Fibroblast of lung (primary cell): Measurements from ENCODE around the gene INSC. TPM values are rescaled to one million over a fixed set of nuclear protein-coding genes. Genes with fewer than 3 reads are reported as not detected.

Experiments
- DNase-seq, 2 donors: peaks; one replicate each; pipeline versions ENCODE4 v3.0.0 to v3.0.0-alpha.2; 2010; ENCODE audit warnings: low read depth in 2 of 2
- H2AFZ ChIP-seq: 2 replicates; pipeline ENCODE4 v1.5.1; 2012; ENCODE audit warnings: low read length, control low read depth, inconsistent platforms
- H3K27ac ChIP-seq: 2 replicates; pipeline ENCODE4 v1.5.1; 2011; ENCODE audit warnings: low read length, control low read depth; ENCODE audit not compliant: insufficient read depth
- H3K27me3 ChIP-seq: 2 replicates; pipeline ENCODE4 v1.5.1; 2011; ENCODE audit warnings: mild to moderate bottlenecking, low read length; ENCODE audit not compliant: control insufficient read depth, insufficient read depth
- H3K36me3 ChIP-seq: 2 replicates; pipeline ENCODE4 v1.5.1; 2011; ENCODE audit warnings: low read length; ENCODE audit not compliant: control insufficient read depth, insufficient read depth
- H3K4me1 ChIP-seq: 2 replicates; pipeline ENCODE4 v1.5.1; 2011; ENCODE audit warnings: low read length; ENCODE audit not compliant: control insufficient read depth, insufficient read depth; ENCODE audit errors: extremely low read depth
- H3K4me2 ChIP-seq: 2 replicates; pipeline ENCODE4 v1.5.1; 2011; ENCODE audit warnings: low read length, control low read depth; ENCODE audit not compliant: insufficient read depth; ENCODE audit errors: extremely low read depth
- H3K4me3 ChIP-seq, 4 experiments: fragments of 200-600 bp in 1 of 4; sonication (generic) in 1 of 4; replicated peaks in 1 of 4; 2 replicates each; pipeline ENCODE4 v1.5.1; 2011 to 2016; ENCODE audit warnings: low read length in 4 of 4, low read depth in 3 of 4, mild to moderate bottlenecking in 3 of 4, control low read depth in 2 of 4, inconsistent platforms in 1 of 4, mixed read lengths in 1 of 4; ENCODE audit not compliant: insufficient read depth in 1 of 4; ENCODE audit errors: control extremely low read depth in 1 of 4
- H3K79me2 ChIP-seq: 2 replicates; pipeline ENCODE4 v1.5.1; 2012; ENCODE audit warnings: mild to moderate bottlenecking, low read length, inconsistent platforms; ENCODE audit not compliant: control insufficient read depth, insufficient read depth
- H3K9ac ChIP-seq: 2 replicates; pipeline ENCODE4 v1.5.1; 2011; ENCODE audit warnings: mild to moderate bottlenecking, low read length, control low read depth; ENCODE audit not compliant: insufficient read depth
- H3K9me3 ChIP-seq: 2 replicates; pipeline ENCODE4 v1.5.1; 2012; ENCODE audit warnings: low read depth, low read length; ENCODE audit not compliant: control insufficient read depth, insufficient read depth
- H4K20me1 ChIP-seq: 2 replicates; pipeline ENCODE4 v1.5.1; 2011; ENCODE audit warnings: low read length; ENCODE audit not compliant: control insufficient read depth, insufficient read depth; ENCODE audit errors: extremely low read depth
- EZH2 ChIP-seq: IDR thresholded peaks from 2 replicates; pipeline ENCODE4 v1.5.1; 2012; ENCODE audit warnings: low read length, control low read depth, mild to moderate bottlenecking; ENCODE audit errors: missing control alignments
- polyA plus RNA-seq, 2 donors: library from polyadenylated mRNA; depleted of rRNA in 1 of 2; stranded (reverse) in 1 of 2; unstranded in 1 of 2; fragments of >200 nt; gene quantifications; 2 replicates each; pipeline ENCODE4 v1.2.1, GENCODE V29; 2011 to 2012; ENCODE audit warnings: missing spikeins in 1 of 2
- total RNA-seq: library from RNA; depleted of rRNA; stranded (reverse); fragments of >200 nt; gene quantifications from 2 replicates; pipeline ENCODE4 v1.2.1, GENCODE V29; 2014
- TF ChIP-seq, protein P1 (sequence below), 2 donors: IDR thresholded peaks in 1 of 2; conservative IDR thresholded peaks in 1 of 2; 1 replicate in 1 of 2; 2 replicates in 1 of 2; pipeline ENCODE4 v1.5.1; 2011 to 2012; ENCODE audit warnings: low read length in 2 of 2, control low read depth in 1 of 2, inconsistent platforms in 1 of 2, low read depth in 1 of 2, mild to moderate bottlenecking in 1 of 2

The INSC gene
- total and polyA plus RNA-seq, 2 donors (not counting 1 experiment from before 2014, with no cell fraction given), result 0.90 to 8.3 TPM

- H3K9ac ChIP-seq, result no peak overlapping the region
- DNase-seq, result no peak
- no peaks in the 10 kb centered on the region for H3K27me3 ChIP-seq
- H3K36me3 ChIP-seq, result no peaks in the 10 kb centered on the region
- TF ChIP-seq, protein P1, sequence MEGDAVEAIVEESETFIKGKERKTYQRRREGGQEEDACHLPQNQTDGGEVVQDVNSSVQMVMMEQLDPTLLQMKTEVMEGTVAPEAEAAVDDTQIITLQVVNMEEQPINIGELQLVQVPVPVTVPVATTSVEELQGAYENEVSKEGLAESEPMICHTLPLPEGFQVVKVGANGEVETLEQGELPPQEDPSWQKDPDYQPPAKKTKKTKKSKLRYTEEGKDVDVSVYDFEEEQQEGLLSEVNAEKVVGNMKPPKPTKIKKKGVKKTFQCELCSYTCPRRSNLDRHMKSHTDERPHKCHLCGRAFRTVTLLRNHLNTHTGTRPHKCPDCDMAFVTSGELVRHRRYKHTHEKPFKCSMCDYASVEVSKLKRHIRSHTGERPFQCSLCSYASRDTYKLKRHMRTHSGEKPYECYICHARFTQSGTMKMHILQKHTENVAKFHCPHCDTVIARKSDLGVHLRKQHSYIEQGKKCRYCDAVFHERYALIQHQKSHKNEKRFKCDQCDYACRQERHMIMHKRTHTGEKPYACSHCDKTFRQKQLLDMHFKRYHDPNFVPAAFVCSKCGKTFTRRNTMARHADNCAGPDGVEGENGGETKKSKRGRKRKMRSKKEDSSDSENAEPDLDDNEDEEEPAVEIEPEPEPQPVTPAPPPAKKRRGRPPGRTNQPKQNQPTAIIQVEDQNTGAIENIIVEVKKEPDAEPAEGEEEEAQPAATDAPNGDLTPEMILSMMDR (conservative IDR thresholded peaks at IDR 0.05 in 1 of 2, IDR thresholded peaks at IDR 0.05 in 1 of 2; ENCODE audit: low read depth in 1 of 2, low read length in 2 of 2), result no peak
- no peak for TF ChIP-seq EZH2
- H3K4me1 ChIP-seq, result peaks cover 18% of the 10 kb centered on the region
- no peak overlapping the region for H3K27ac ChIP-seq
- no peaks in the 10 kb centered on the region for H3K79me2 ChIP-seq
- H3K4me2 ChIP-seq, result no peak overlapping the region
- H2AFZ ChIP-seq, result no peak overlapping the region
- no peaks in the 10 kb centered on the region for H4K20me1 ChIP-seq
- no peak overlapping the region for H3K4me3 ChIP-seq
- H3K9me3 ChIP-seq, result no peaks in the 10 kb centered on the region
Observed at GRCh38 chr11:15104166-15104565, 10.6 kb upstream of the INSC start.

GRCh38 chr11:15106201-15106965 lies 8.3 kb upstream of the INSC start:
- peak; percentile 86 for DNase-seq
- H3K4me2 ChIP-seq, result peak overlapping the region; percentile 48

GRCh38 chr11:15107730-15108515 lies 6.8 kb upstream of the INSC start:
- Histone ChIP-seq H3K4me2 (peak overlapping the region; percentile 29), H3K27me3 (no peaks in the 10 kb centered on the region)

More at GRCh38 chr11:15106201-15106965, 8.3 kb upstream of the INSC start:
- Histone ChIP-seq H3K36me3 (no peaks in the 10 kb centered on the region), H3K4me1 (peaks cover 18% of the 10 kb centered on the region), H3K4me3 (no peak overlapping the region), H3K9me3 (no peaks in the 10 kb centered on the region), H3K79me2 (no peaks in the 10 kb centered on the region), H2AFZ (no peak overlapping the region), H3K27ac (peak overlapping the region; percentile 40), H3K9ac (no peak overlapping the region), H3K27me3 (no peaks in the 10 kb centered on the region), H4K20me1 (no peaks in the 10 kb centered on the region)
- no peak for TF ChIP-seq EZH2
- TF ChIP-seq, protein P1 (conservative IDR thresholded peaks at IDR 0.05 in 1 of 2, IDR thresholded peaks at IDR 0.05 in 1 of 2; ENCODE audit: low read depth in 1 of 2, low read length in 2 of 2), result no peak

More at GRCh38 chr11:15107730-15108515, 6.8 kb upstream of the INSC start:
- TF ChIP-seq, protein P1 (conservative IDR thresholded peaks at IDR 0.05 in 1 of 2, IDR thresholded peaks at IDR 0.05 in 1 of 2; ENCODE audit: low read depth in 1 of 2, low read length in 2 of 2), result no peak
- no peak for TF ChIP-seq EZH2
- H3K9me3 ChIP-seq, result no peaks in the 10 kb centered on the region
- H3K9ac ChIP-seq, result no peak overlapping the region
- peaks cover 18% of the 10 kb centered on the region for H3K4me1 ChIP-seq
- peak in 1 of 2 donors; percentile 39 for DNase-seq
- H3K79me2 ChIP-seq, result no peaks in the 10 kb centered on the region
- no peaks in the 10 kb centered on the region for H4K20me1 ChIP-seq
- no peak overlapping the region for H2AFZ ChIP-seq
- no peaks in the 10 kb centered on the region for H3K36me3 ChIP-seq
- no peak overlapping the region for H3K4me3 ChIP-seq
- H3K27ac ChIP-seq, result no peak overlapping the region
